HG02943 (cell line): ENCODE data around the gene TMEM250.

Source experiments
- ATAC-seq: cut with Tn5 transposase; IDR thresholded peaks from one replicate; pipeline ENCODE4 v1.9.1; 2021; ENCODE audit warnings: mild to moderate bottlenecking, low read depth, moderate library complexity; ENCODE audit not compliant: unreplicated experiment

TMEM250 gene

DNA sequence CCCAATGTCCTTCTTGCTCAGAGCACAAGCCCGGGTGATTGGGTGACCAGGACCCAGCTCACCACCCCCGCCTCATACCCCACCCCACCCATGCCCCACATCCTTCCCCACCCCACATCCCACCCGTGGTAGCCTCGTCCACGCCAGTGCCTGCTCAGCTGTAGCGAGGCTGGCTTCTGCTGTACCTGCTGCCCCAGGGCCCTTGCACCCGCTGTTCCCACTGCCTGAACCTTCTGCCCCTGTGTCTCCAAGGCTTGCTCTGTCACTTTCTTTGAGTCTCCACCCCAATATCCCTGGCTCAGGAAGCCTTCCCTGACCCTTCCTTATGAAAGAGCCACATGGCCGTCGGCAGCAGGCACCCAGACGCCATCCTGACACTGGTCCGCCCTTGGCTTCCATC lies 20.5 kb downstream of the TMEM250 start:
- no peak for ATAC-seq

DNA sequence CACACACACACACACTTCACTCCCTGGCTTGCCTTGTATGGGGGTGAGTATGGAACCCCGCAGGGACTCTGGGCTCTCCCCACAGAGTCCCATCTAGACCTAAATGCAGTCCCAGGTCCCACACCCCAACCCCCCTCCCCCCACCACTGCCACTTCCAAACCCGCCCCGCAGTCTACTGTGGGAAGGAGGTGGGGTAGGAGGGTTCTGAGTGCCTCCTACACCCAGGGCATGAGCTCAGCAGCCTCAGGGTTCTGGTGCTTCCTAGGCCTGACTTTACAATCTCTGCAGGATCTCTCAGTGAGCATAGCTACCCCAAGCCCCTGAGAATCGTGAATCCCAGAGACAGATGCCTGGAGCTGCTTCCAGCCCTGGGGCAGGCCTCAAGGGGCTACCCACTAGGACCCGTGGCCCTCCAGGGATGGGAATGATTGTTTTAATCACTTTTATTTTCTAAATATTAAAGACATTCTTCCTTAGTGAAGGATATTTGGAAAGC lies 22.1 kb downstream of the TMEM250 start:
- ATAC-seq, result no peak

DNA sequence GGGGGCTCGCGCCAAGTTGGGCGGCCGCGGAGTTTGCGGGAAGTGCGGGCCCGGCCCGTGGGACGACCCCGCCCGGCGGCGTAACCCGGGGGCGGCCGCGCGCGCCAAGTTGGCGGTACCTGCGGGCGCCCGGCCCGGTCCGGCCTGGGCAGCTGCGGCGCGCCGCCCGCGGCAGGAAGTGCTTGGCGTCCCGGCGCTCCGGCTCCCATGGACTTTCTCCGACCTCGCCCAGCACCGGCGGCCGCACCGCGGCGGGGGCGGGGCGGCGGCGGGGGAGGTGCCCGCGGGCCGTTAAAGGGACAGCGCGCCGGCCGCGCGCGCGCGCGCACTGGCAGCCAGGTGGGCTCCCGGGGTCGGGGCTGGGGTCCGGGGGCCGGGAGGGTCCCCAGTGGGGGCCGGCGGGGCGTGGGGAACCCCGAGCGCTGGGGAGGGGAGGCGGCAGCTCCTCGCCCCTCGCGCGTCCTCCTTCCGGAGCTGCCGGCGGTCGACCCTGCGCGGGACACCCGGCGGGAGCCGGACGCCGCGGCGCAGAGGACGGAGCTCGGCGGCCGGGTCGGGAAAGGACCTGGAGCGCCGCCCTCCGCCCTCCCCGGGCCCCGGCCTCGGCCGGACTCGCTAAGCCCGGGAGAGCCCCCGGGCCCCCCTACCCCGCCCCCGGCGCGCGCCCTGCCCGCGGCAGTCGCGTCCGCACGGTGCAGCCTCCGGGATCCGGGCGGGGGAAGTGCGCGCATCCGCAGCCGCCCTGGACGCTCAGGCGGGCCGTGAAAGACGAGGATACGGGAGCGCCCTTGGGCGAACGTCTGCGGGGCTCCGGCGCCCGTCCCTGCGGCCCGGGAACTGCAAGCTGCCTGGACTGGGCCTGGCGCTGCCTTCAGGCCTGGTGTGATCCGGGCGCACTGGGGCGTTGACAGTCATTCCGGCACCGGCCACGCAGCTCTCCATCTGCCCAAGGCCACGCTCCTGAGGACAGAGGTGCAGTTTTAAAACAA lies 23.3 kb downstream of the TMEM250 start, which contains the start of gene NACC2:
NACC2 (minus strand) TSS at position 220 of the 989 bp plus-strand sequence. CDS start 44,768 bp downstream, outside the sequence.
- no peak for ATAC-seq

DNA sequence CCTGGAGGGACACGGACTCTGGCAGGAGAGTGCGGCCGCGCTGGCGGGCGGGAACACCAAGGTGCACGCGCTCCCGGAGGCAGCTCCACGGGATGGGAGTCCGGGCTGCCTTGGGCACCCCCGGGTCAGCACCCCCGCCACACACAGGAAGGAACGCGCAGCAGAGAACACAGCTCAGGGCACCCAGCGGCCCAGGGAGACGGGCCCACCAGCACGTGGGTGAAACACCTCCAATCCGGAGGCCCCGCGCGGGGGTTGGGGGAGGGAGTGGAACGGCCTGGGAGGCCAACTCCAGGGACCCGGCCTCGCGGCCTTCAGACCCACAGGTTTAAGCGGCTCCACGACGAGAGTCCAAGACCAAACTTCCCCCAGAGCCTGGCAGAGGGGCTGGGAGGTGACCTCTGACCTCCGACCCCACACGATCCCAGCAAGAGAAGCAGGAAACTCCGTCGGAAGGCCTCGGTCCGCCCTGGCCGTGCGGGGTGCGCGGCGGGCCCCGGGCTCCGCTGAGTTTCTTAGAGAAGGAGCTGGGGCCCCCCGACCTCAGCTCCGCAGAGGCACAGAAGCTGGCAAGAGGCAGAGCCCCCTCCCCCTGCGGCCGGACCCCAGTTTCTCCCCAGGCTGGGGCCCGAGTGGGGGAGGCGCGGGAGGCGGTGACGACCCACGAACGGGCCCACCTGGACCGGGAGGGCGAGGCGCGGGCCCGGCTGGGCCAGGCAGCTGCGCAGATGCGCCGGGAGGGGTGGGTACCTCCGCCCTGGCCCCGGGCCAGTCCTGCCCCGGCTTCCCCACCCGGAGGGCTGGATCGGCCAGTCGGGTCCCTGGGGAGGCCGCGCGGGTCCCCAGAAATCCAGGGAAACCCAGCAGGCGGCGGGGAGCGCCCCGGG lies 24.4 kb downstream of the TMEM250 start:
- no peak for ATAC-seq

DNA sequence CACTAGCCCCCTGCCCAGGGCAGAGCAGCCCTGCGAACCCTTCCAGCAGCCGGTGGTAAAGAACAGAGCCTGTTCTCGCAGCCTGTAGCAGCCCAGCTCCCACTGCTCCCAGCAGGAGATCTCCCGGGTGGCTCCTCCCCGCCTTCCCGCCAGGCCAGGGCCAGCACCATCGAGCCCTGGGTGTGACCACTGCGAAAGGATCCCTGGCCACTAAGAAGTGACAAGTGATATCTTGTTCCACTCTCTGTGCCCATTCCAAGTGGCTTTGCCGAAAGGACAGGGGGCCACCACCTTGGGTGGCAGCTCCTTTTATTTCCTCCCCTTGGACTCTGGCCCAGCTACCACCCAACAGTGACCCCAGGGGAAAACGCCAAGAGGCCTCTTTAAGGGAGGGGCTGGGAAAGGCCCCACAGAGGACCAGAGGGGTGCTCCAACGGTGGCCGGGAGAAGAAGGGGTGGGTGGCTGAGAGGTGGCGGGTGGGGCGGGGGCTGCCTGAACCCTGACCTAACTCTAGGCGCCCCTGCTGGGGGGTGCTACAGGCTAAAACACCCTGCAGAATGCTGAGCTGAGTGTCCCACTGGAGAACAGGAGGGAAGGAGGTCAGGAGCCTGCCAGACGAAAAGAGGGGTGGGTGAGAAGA lies 25.2 kb downstream of the TMEM250 start:
- ATAC-seq, result no peak

DNA sequence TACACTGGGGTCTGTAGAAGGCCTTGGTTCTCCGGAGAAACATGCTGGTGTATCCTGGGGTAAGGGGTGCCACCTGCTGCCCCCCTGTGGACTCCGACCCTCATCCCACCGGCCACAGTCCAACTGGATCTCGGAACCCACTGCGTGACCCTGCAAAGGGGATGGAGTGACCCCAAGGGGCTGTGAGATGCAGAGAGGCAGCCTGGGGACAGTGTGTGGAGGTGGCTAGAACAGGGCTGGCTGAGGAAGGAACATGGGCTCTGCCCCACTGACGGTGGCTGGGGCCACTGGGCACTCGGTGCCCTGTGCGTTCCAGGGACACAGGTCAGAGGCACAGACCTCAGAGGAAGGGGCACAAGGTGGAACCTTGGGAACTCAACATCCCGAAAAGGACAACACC lies 25.9 kb downstream of the TMEM250 start:
- no peak for ATAC-seq

DNA sequence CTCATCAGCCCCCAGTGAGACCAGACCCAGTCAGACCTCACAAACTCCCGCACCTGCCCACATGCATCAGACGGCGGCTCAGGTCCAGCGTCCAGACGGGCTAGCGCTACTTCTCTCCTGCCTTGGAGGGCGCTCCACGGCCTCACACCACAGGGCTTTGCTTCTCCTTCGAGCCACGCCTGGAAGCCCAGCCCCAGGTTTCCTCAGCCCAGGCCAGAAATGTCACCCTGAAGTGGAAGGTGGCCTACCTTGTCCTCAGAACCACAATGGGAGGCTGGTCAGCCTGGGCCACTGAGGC lies 26.4 kb downstream of the TMEM250 start:
- no peak for ATAC-seq

DNA sequence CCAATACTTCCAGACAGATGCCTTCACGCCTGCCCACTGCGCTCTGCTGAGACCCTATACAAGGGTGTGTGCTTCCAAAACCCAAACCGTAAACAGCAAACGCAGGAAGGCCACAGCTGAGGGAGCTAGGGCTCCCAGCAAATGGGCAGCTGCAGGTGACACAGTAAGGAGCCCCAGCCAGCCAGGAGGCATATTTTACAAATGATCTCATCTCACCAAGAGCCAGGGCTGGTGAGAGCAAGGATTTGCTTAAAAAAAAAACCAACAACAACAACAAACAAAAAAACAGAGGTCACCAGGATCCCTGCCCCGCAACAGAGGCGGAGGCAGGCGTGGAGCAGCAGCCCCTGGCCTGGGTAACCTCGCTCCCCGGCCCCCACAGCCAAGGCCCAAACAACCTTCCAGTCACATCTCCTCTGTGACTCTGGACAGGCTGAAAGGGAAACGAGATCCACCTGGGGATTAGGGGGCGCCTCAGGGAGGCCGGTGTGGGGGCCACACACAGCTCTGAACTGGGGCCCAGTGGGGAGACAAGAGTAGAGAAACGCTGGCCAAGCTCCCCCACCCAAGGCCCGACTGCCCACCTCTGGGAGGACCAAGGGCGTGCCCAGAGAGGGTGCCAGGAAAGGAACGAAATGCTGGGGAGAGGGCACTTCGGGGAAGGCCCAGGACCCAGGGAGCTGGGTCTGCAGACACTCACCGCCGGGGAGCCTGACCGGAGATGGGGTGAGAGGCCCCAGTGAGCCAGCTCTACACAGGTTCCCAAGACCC lies 26.9 kb downstream of the TMEM250 start:
- no peak for ATAC-seq

DNA sequence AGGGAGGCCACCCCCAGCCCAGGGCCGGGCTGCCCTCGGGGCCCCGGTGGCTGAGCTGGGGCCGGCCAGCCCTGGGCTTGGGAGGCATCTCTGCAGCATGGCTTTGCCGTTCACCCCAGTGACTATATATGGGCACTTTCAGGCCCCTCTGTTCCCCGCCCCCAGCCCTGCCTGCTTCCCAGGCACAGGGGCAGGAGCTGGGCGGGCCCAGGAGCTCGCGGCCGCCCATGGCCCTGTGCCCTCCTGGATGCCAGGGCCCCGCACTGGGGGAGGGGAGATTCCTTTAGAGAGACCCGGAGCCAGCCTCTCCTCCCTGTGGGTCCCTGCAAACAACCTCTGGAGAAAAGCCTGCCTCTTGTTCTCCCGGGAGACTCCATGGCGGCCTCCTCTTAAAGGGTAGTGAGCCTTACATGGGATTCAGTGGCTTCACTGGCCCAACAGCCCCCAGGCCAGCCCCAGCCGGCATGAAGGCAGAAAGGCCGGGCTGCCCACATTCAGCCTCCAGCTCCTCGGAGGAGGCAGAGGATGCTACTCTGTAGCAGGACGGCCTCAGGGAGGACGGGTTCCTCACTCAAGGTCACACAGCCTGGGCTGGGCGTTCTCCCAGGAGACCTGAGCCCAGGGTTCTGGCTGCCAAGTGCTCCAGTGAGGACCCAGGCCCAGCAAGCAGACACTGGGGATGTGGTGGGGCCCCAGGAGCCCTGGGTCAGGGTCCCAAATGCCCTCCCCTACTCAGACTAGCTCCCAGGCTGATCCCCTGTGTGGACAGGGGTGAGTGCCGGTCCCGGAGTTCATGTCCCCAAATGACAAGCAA lies 27.7 kb downstream of the TMEM250 start:
- ATAC-seq, result no peak

DNA sequence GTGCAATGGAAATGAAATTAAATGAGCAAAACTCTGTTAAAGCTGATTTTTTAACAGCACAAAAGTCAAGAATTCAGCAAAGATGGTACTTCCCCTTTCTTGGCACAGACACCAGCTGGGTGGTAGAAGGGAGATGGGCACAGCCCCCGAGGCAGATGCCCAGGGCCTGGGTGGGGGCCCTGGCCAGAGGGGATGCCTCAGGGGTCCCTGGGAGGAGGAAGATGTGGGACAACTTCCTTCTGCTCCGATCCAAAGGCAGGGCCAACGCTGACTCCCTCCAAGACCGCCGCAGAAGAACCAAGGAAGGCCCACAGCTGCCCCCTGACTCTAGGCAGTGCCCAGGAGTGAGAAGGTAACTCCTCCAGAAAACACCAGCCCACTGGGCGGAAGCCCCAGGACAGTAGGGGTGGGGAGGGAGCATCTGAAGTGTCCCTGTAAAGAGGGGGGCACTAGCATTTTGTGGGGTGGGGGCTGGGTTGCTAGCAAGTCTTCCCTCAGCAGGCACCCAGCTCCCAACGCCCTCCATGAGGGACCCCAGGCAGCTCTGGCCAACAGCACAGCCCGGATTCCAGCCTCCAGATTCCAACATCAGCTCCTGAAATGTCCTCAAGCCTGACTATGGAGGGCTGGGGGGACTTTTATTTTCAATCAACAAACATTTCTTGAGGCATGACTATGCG lies 28.5 kb downstream of the TMEM250 start:
- no peak for ATAC-seq

DNA sequence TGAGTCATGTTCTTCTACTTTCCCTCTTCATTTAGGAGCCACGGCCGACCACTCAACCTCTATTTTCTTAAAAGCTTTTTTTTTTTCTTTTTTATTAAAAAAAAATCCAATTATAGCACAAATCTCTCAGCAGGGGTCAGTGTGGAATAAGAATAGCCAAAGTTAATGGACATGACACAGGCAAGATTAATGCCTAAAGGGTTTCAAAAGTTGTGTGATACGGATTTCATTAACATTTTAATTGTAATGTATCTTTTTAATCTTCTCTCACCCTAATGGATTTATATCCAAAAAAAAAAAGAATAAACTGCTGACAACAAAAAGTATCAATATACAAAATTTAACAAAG lies 29.0 kb downstream of the TMEM250 start:
- ATAC-seq, result no peak

DNA sequence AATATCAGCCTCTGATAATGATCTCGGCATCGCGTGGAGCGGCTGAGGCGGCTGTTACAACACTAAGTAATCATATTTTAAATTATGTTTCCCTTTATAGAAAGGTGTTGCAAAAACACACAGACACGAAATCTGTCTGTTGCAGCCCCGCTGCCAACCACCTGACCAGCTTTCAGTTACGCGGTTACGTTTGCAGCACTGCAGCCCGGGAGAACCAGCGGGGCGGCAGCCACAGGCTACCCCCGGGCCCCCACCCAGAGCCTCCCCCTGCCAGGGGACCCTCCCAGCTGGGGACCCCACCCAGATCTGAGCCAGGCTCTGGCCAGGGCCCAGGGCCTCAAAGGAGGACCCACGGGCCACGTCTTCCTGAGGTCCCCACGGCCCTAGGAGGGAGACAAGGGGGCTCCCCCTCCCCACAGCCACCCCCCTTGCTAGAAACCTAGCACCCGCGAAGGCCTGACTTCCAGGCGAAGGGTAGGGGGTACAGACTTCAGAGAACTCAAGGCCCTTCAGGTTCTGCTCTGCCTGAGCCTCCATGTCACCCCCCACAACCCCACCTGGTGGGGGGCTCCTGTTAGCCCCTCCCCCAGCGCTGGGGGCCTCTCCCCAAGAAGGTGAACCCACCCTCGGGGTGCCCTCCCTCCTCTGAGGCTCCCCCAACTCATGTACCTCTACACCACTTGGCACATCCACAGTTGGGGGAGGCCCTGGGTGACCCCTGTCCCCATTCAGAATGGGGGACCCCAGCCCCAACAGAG lies 29.6 kb downstream of the TMEM250 start:
- no peak for ATAC-seq

DNA sequence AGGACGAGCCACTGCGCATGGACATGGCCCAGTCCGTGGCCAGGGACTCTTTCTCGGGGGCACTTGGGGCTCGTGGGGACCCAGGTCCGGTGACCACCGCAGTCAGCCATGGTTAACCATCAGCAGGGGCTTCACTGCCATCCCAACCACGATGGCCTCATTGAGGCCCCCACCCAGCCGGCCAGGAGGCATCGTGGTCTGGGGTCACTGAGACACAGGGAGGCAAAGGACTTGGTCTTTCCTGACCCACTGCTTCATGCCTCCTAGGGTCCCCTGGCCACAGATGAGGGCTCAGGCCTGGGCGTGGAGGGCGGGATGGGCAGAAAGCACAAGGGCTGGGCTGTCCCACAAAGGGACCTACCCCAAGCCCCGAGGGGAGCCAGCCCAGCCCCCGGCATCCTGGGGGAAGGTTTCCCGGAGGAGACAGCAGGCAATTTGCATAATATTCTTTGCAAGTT lies 30.2 kb downstream of the TMEM250 start:
- ATAC-seq, result no peak

DNA sequence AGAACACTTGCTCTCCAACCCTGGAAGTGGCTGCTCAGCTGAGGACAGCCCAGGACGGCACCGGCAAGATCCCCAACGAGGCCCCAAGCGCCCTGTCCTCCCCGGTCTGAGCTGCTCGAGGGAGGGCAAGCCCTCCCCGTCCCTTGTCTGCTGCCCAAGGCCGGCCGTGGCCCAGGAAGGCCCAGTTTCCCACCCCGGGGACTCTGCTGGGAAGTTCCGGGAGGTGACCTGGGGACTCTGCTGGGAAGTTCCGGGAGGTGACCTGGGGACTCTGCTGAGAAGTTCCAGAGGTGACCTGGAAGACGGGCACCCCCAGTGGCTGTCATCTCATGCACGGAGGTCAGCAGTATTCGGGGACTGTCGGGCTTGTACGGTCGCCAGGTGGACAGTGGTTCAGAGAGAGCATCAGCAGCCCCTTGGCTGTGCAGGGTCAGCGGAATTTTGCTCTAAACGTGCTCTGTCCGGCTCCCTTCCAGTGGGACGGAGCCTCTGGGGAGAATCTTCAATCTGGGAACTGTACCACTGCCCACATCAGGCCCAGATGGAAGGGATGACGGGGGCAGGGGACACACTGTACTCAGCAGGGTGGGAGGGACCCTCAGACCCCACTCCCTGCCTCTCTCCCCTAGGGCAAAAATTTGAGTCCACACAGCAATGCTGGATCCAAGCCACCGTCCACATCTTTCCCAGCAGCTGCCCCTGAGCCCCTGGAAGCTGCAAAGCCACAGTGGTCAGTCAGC lies 30.8 kb downstream of the TMEM250 start:
- ATAC-seq, result no peak

DNA sequence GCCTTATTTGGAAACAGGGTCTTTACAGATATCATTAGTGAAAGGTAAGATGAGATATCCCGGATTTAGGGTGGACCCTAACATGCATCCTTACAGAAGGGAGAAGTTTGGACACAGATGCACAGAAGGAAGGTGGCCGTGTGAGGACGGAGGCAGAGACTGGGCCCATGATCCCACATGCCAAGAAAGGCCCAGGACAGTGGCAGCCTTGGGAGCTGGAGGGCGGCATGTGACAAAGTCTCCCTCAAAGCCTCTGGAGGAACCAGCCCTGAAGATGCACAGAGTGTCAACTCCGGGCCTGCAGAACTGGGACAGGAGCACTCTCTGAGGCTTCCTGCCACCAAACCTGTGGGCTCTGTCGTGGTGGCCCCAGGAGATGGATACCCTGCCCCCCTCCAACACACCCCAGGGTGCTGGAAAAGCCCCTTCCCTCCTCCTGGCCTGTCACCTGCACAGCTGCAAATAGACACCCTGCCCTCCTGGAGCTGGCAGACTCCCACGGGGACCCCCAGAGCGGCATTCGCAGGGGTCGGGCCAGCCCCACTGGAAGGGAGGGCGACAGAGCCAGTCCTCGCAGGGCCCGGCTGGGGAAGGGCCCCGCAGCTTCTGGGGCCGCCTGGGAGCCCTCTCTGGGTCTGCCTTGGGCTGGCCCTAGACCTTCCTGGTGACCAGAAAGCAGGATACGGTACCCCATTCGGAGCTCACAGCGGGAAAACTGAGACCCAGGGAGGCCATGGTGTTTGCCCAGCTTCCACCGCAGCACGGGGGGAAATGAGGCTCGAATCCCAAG lies 31.5 kb downstream of the TMEM250 start:
- ATAC-seq, result no peak

DNA sequence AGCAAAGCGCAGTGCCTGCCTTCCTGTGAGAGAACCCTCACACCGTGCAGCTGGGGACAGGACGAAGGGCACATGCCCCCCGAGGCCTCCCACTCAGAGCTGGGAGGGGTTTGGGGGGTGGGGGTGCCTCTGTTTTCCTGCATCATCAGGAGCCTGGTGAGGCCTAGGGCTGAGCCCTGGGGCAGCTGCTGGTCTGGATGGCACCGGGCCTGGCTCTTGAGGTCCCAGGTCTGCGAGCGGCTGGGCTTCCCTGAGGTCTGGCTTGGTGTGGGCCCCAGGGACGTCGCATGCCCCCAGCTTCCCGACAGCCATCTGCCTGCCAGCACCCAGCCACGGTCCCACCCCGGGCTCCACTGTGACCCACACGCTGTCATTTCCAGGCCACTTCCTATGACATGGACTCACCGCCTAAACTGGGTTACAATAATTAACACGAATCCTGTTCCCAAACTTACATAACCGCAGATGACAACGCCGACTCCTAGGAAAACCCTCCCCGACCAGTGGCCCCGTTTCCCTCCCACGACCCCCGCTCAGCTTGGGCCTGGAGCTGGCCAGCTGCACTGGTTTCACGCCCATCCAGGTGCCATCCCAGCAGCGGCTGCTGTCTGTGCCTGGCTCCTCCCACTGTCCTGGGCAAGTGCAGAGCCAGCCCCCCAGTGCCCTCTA lies 32.3 kb downstream of the TMEM250 start:
- no peak for ATAC-seq
